Activated CD4-positive, alpha-beta memory T cell treated with anti-CD3 and anti-CD28 coated beads for 36 hours (primary cell): ENCODE measurements around the gene ACKR3. TPM values are rescaled to one million over a fixed set of nuclear protein-coding genes. Genes with fewer than 3 reads are reported as not detected.

Experiments
- CTCF ChIA-PET: fragments of 350-600 bp; sonication (Branson Sonifier 250); formaldehyde crosslinking; loops from one replicate; lab custom pipeline; 2021; ENCODE audit warnings: antibody characterized with exemption, inconsistent platforms; lab: Charles Lee
- POLR2A ChIA-PET: fragments of 350-600 bp; sonication (Branson Sonifier 250); formaldehyde crosslinking; loops from one replicate; lab custom pipeline; 2021; ENCODE audit warnings: antibody characterized with exemption; lab: Charles Lee
- DNase-seq: peaks from one replicate; pipeline ENCODE4 v3.0.0-alpha.2; 2020
- H3K27ac Mint-ChIP-seq: one replicate; pipeline ENCODE4 v1.8.0; 2021; ENCODE audit warnings: mixed read lengths
- H3K27me3 Mint-ChIP-seq: one replicate; pipeline ENCODE4 v1.8.0; 2021; ENCODE audit warnings: mixed read lengths
- H3K36me3 Mint-ChIP-seq: one replicate; pipeline ENCODE4 v1.8.0; 2021; ENCODE audit warnings: mixed read lengths
- H3K4me1 Mint-ChIP-seq: one replicate; pipeline ENCODE4 v1.8.0; 2021; ENCODE audit warnings: low read depth, mixed read lengths
- H3K4me3 Mint-ChIP-seq: one replicate; pipeline ENCODE4 v1.8.0; 2021; ENCODE audit warnings: mild to moderate bottlenecking, mixed read lengths
- H3K9me3 Mint-ChIP-seq: one replicate; pipeline ENCODE4 v1.8.0; 2021; ENCODE audit warnings: mixed read lengths
- intact Hi-C: fragments of 100-400 bp; cut with micrococcal nuclease; formaldehyde crosslinking; loops from one replicate; pipeline ENCODE4 v1.15.1; 2023
- total RNA-seq, 2 experiments: library from RNA; stranded (reverse); gene quantifications; one replicate each; pipeline ENCODE4 v1.2.3, GENCODE V29; 2021

Gene ACKR3
- total RNA-seq, 2 experiments from 2014 or later, result 1.2 TPM

DNA sequence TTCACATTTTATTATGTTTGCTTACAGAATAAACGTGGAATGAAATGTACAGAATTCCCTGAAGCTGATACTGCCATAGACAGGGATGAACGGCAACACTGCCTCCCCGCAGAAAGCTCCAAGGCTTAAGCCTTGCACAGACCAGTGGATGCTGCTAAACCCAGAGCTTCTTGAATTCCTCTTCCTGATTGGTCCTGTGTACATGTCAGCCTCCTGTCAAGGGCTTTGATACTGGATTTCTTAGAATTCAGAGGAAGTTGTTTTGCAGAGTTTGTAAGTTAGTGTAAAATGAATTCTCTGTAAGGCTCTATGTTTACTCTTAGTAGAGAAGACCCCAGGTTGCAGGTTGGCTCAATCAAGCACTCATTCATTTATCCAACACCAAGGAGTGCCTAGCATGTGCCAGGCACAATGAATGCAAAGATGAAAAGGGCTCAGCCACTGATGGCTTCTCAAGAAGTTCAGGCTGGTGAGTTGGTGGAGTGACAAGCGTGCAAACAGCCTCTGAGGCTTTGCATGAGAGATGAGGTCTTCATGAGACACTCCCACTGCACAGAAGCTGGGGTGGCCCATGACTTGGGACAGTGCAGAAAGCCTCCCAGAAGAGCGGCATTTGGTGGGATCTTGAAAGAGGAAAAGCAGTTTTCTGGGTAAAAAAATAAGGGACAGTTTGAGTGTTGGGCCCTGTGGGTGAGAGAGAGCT, 50.4 kb downstream of the ACKR3 start:
- ChIA-PET CTCF (no interaction called here), POLR2A (interaction anchor here (1.3 kb wide), 1 partner anchor 19 kb away, joined by 3 read pairs; no protein-coding TSS in a partner anchor)
- H3K36me3 Mint-ChIP-seq, result no peaks in the 10 kb centered on the region
- H3K4me3 Mint-ChIP-seq, result no peak overlapping the region
- no peaks in the 10 kb centered on the region for H3K9me3 Mint-ChIP-seq
- no peak overlapping the region for H3K27ac Mint-ChIP-seq
- intact Hi-C loops, result no loop called here
- peaks cover 14% of the 10 kb centered on the region for H3K4me1 Mint-ChIP-seq
- no peak for DNase-seq
- peaks cover 8% of the 10 kb centered on the region for H3K27me3 Mint-ChIP-seq

DNA sequence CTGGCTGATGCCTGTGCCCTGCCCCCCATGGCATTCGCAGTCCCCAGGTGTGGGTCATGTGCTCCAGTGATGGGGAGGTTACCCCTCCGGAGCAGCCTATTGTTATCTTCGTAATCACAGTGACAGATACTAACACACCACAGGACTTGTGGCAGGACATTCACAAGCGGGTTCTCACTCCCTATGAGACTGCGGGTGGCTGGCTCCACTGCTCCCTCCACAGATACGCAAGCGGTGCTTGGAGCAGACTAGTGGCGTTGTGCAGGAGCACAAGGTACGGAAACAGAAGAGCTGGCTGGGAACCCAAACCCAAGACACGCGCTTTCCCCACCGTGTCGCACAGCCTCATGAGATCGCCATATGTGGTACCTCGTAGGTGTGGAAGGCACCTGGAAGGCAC, 52.2 kb downstream of the ACKR3 start:
- H3K4me3 Mint-ChIP-seq, result no peak overlapping the region
- no peaks in the 10 kb centered on the region for H3K9me3 Mint-ChIP-seq
- no peak overlapping the region for H3K27ac Mint-ChIP-seq
- CTCF ChIA-PET, result no interaction called here
- peaks cover 3% of the 10 kb centered on the region for H3K27me3 Mint-ChIP-seq
- H3K4me1 Mint-ChIP-seq, result peaks cover 14% of the 10 kb centered on the region
- H3K36me3 Mint-ChIP-seq, result no peaks in the 10 kb centered on the region
- intact Hi-C loops, result no loop called here
- POLR2A ChIA-PET, result no interaction called here
- DNase-seq, result no peak

DNA sequence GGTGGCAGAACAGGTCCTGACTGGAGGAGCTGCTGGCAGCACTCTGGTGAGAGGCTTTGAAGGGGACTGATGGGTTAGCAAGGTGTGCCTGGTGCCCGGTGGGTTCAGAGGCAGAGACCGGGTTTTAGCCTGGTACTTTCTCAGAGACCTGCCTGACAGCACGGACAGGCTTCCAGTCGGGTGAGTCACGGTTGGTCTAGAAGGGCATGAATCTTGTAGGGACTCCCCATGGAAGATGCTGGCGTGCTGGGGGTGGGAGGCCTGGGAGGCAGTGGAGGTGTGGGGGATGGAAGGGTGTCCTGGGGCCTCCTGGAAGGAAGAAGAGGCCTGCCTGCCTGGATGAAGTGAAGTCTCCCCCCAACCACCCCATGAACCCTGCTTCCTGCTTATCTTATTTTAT, 52.6 kb downstream of the ACKR3 start:
- no peak for DNase-seq
- CTCF ChIA-PET, result no interaction called here

DNA sequence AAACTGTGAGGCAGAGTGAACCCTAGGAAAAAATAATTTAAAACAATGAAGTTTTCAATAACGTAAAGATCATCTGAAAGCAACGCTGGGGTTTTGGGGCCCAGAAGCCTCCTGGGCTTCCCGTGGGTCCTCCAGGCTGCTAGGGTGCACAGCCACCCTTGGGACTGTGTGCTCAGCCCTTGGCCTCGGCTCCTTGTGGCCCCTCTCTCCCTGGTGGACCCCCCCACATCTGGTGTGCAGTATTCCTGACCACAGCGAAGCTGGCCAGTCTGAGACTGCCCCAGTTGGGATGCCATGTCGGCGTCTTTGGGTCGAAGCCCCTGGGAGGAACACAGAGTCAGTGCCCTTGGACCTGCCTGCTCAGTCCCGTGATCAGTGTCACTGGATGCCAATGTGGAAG, 53.0 kb downstream of the ACKR3 start:
- intact Hi-C loops, result no loop called here
- H3K27me3 Mint-ChIP-seq, result peaks cover 3% of the 10 kb centered on the region
- no peaks in the 10 kb centered on the region for H3K9me3 Mint-ChIP-seq
- no peaks in the 10 kb centered on the region for H3K36me3 Mint-ChIP-seq
- H3K4me1 Mint-ChIP-seq, result peaks cover 14% of the 10 kb centered on the region
- ChIA-PET POLR2A (no interaction called here), CTCF (no interaction called here)
- H3K27ac Mint-ChIP-seq, result no peak overlapping the region
- no peak for DNase-seq
- H3K4me3 Mint-ChIP-seq, result no peak overlapping the region

More for the DNA sequence above, 52.6 kb downstream of the ACKR3 start:
- Mint-ChIP-seq H3K4me3 (no peak overlapping the region), H3K36me3 (no peaks in the 10 kb centered on the region), H3K27me3 (peaks cover 3% of the 10 kb centered on the region), H3K27ac (no peak overlapping the region), H3K4me1 (peaks cover 14% of the 10 kb centered on the region), H3K9me3 (no peaks in the 10 kb centered on the region)
- POLR2A ChIA-PET, result no interaction called here
- intact Hi-C loops, result no loop called here

DNA sequence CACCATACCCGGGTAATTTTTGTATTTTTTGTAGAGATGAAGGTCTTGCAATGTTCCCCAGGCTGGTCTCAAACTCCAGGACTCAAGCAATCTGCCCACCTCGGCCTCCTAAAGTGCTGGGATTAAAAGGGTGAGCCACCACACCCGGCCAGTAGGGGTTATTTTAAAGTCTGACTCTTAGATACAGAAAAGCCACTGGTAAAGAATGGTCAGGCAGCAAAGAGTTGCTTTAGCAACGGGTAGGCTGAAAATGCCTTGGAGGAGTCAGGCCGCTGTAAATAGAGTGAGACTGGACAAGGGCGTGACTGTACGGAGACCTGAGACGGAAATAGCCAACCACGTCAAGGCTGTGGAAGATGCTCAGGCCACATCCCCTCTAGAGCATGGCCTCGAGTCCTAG, 54.2 kb downstream of the ACKR3 start:
- intact Hi-C loops, result no loop called here
- Mint-ChIP-seq H3K27ac (no peak overlapping the region), H3K36me3 (no peaks in the 10 kb centered on the region), H3K9me3 (no peaks in the 10 kb centered on the region), H3K4me1 (peaks cover 14% of the 10 kb centered on the region), H3K27me3 (no peaks in the 10 kb centered on the region), H3K4me3 (no peak overlapping the region)
- ChIA-PET POLR2A (no interaction called here), CTCF (no interaction called here)
- no peak for DNase-seq

DNA sequence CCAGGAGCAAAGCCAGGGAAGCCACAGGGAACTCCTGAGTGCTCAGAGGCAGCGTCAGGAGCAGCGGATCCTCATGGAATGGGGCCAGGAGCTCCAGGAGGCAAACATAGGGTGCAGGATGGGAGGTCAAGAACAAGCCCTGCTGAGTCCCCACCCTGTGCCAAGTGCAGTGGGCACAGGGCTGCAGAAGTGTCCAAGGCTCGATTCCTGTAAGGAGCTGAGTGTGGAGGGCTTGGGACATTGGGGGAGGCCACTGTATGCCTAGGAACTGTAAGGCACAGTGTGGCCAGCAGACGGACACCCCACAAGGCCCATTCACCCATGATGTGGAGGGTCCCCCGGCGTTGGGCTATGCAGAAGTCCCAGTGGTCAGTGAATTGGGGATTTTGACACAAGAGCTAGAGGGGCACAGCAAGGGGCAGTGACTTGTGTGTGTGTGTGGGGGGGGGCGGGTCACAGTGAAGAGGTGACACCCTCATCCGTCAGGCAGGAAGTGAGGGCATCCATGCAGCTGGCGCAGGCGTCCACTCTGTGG, 55.6 kb downstream of the ACKR3 start:
- Mint-ChIP-seq H3K4me1 (peaks cover 6% of the 10 kb centered on the region), H3K27me3 (no peaks in the 10 kb centered on the region), H3K36me3 (no peaks in the 10 kb centered on the region), H3K27ac (no peak overlapping the region), H3K9me3 (no peaks in the 10 kb centered on the region), H3K4me3 (no peak overlapping the region)
- CTCF ChIA-PET, result interaction anchor here (0.6 kb wide), 1 partner anchor 1193 kb away, joined by 5 read pairs; no protein-coding TSS in a partner anchor
- intact Hi-C loops, result no loop called here
- POLR2A ChIA-PET, result no interaction called here
- no peak for DNase-seq

DNA sequence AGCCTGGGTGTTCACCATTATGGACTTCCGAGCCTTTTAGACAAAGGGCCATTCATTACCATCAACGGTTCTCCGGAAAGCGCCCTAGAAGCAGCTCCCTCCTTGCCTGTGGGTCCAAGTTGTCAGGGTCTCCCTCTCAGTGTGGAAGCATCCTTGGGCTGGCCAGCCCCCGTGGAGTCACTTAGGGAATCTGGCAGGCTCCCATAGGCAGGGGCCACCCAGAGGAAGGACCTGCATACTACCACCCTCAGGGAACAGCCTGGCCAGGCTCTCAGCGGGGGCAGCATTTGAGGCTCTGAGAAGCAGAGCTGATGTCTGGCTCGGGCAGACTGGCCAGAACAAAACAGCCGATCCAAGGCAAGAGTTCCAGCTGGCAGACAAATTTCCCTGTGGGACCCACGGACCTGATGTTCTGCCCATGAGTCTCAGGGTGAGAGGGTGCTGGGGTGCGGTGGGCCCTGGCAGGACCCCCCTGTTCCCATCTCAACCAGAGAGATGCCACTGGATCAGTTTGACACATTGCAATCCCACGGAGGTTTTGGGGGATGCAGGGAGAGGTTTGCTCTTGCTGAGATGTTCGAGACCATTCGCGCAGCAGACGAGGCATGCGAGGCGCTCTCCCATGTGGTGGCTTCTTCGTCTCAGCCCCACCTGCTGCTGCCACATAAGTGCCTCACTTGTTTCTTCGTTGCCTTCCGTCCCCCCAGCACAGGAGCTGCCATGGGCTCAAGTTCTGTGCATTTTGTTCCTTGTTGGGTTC, 56.9 kb downstream of the ACKR3 start:
- CTCF ChIA-PET, result no interaction called here
- POLR2A ChIA-PET, result no interaction called here
- Mint-ChIP-seq H3K36me3 (no peaks in the 10 kb centered on the region), H3K4me1 (no peaks in the 10 kb centered on the region), H3K4me3 (no peak overlapping the region), H3K27ac (no peak overlapping the region), H3K27me3 (no peaks in the 10 kb centered on the region), H3K9me3 (no peaks in the 10 kb centered on the region)
- intact Hi-C loops, result no loop called here
- no peak for DNase-seq

DNA sequence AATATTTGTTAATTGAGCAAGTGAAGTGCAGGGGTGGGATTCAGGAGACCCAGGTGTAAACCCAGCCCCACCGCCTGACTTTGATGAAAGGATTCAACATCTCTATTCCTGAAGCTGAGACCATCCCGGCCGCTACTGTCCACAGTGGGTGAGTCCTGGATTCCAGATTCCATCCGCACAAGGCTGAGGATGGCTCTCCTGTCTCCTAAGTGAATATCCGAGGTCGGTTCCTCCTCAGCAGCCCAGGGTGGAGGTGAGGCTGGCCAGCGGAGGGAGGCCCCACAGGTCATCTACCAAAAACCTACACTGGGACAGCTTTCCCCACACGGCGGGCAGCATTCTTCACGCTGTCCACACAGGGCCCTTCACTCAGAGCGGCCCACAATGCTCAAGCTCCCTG, 57.6 kb downstream of the ACKR3 start:
- Mint-ChIP-seq H3K4me3 (no peak overlapping the region), H3K9me3 (no peaks in the 10 kb centered on the region), H3K27me3 (no peaks in the 10 kb centered on the region), H3K4me1 (no peaks in the 10 kb centered on the region), H3K27ac (no peak overlapping the region), H3K36me3 (no peaks in the 10 kb centered on the region)
- ChIA-PET CTCF (no interaction called here), POLR2A (no interaction called here)
- DNase-seq, result no peak
- intact Hi-C loops, result no loop called here

DNA sequence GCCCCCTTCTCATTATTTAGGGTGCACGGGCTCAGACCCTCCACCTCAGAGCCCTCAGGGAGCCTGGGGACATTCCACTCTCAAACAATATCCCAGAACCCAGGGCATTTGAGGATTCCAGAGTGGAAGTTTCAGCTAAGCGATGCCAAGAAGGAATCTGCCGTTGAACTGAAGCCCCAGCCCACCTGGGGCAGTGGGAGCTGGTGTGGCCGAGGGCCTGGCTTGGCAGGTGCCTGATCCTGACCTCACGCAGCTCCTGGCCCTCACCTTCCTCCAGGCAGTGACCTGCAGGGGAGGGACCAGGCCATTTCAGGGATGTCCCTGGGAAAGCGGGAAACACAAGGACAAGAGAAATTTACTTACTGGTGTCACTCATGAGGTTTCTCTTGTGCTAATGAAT, 58.2 kb downstream of the ACKR3 start:
- Mint-ChIP-seq H3K36me3 (no peaks in the 10 kb centered on the region), H3K9me3 (no peaks in the 10 kb centered on the region), H3K4me1 (no peaks in the 10 kb centered on the region), H3K27ac (no peak overlapping the region), H3K4me3 (no peak overlapping the region), H3K27me3 (no peaks in the 10 kb centered on the region)
- CTCF ChIA-PET, result no interaction called here
- no peak for DNase-seq
- intact Hi-C loops, result no loop called here
- POLR2A ChIA-PET, result no interaction called here

DNA sequence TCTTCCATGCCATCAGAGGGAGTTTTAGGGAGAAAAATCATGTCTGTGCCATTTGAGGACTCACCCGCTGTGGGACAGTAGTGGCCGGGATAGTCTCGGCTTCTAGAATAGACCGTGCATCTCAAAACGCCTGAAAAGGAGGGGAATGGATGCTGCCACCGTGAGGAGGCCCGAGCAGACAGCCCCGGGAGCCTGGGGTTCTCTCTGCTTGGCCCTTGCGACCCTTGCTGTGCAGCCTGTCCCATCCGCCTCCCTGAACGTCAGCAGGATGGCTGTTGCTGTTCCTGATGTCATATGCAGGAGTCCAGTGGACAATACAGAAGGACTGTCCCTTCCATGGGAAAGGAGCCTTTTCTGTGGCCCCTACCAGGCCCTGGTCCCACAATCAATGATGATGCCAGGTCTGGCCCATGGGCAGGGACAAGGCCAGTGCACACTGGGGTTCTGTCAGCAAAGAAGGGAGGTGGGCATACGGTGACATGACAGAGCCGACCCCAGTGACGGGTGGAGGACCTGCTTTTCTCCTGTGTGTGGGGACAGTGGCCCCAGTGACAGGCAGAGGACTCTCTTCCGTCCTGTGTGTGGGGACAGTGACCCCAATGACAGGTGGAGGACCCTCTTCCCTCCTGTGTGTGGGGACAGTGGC, 58.8 kb downstream of the ACKR3 start:
- intact Hi-C loops, result no loop called here
- ChIA-PET CTCF (no interaction called here), POLR2A (no interaction called here)
- Mint-ChIP-seq H3K4me1 (no peaks in the 10 kb centered on the region), H3K27me3 (no peaks in the 10 kb centered on the region), H3K4me3 (no peak overlapping the region), H3K9me3 (no peaks in the 10 kb centered on the region), H3K36me3 (no peaks in the 10 kb centered on the region), H3K27ac (no peak overlapping the region)
- DNase-seq, result no peak

DNA sequence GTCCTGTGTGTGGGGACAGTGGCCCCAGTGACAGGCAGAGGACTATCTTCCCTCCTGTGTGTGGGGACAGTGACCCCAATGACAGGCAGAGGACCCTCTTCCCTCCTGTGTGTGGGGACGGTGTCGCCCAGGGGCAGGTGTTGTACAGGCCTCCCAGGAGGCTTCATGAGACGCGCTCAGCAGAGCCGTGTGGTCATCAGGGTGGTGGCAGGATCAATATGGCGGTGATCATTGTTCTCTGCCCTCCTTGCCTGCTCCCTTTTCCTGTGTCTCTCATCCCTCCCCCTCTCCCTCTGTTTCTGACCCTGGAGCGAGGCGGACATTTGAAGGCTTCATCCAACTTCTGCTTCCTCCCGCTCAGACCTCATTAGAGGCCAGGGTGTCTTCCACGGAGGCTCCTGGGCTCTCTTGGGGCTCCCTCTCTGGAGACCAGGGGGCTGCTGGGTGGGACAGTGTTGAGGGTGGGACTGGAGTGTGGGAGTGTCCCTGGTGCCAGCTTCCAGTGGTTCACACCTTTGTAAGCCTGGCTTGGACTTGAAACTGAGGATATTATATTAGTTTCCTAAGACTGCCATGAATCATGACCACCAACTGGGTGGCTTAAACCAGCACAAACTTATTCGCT, 59.5 kb downstream of the ACKR3 start:
- DNase-seq, result no peak
- Mint-ChIP-seq H3K27me3 (no peaks in the 10 kb centered on the region), H3K4me3 (no peak overlapping the region), H3K9me3 (no peaks in the 10 kb centered on the region), H3K4me1 (no peaks in the 10 kb centered on the region), H3K36me3 (no peaks in the 10 kb centered on the region), H3K27ac (no peak overlapping the region)
- CTCF ChIA-PET, result no interaction called here
- POLR2A ChIA-PET, result no interaction called here
- intact Hi-C loops, result no loop called here
